Fibroblast of mammary gland (primary cell): ENCODE measurements around the gene EVI5.

Experiments used
- DNase-seq: peaks from one replicate; pipeline ENCODE4 v3.0.0-alpha.2; 2010; ENCODE audit warnings: low read depth
- H3K4me3 ChIP-seq: 2 replicates; pipeline ENCODE4 v1.5.1; 2011; ENCODE audit warnings: low read depth, mild to moderate bottlenecking, low read length, moderate library complexity; ENCODE audit not compliant: control insufficient read depth
- CTCF ChIP-seq: conservative IDR thresholded peaks from 2 replicates; pipeline ENCODE4 v1.5.1; 2011; ENCODE audit warnings: low read depth, low read length, inconsistent platforms; ENCODE audit not compliant: control insufficient read depth, insufficient read depth

Gene EVI5

DNA sequence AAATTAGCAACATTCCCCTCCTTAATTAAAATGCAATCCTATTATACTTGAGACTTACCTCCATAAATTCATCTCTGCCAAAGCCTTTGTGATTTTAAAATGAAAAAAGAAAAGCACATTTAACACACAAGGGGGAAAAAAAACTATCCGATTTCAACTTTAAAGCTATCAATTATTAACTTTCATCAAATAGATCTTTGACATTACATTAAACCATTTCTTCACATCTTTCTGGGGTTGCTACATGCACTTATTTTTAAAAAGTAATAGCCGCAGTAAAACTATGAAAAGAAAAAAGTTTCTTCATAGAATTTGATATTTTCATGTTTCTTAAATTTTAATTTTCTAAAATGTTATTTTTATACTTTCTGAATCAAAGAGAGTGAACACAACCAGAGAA lies 71.0 kb downstream of the EVI5 start:
- H3K4me3 ChIP-seq: no peak overlapping the region
- no peak for TF ChIP-seq CTCF
- DNase-seq: no peak

DNA sequence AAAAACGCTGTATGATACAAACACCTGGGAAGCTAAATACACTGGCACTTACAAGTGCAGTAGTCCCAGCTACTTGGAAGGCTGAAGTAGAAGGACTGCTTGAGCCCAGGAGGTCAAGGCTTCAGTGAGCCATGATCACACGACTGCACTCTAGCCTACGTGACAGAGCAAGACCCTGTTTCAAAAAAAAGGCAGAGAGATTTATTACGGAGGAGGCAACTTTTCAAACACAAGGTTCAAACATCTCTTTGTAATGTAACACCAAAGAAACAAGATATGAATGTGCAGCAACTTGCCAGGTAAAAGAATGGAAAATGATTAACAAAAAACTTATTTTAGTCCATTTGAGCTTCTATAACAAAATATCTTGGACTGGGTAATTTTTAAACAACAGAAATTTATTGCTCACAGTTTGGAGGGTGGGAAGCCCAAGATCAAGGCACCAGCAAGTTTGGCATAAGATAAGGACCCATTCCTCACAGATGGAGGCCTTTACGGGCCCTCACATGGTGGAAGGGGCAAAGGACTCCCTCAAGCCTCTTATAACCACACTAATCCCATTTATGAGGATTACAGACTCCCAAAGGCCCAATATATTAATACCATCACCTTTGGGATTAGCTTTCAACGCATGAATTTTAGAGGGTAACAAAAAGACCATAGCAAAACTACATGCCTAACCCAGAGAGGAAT lies 73.3 kb downstream of the EVI5 start:
- no peak for DNase-seq
- TF ChIP-seq CTCF: no peak
- no peak overlapping the region for H3K4me3 ChIP-seq

- no peak overlapping the region for H3K4me3 ChIP-seq
- DNase-seq: peak; percentile 65
- TF ChIP-seq CTCF: no peak
These were observed 75.2 kb downstream of the EVI5 start for GRCh38 chr1:92709738-92710137.

GRCh38 chr1:92708368-92708950 lies 76.4 kb downstream of the EVI5 start:
- no peak for DNase-seq
- no peak overlapping the region for H3K4me3 ChIP-seq
- no peak for TF ChIP-seq CTCF

- DNase-seq: no peak
- no peak overlapping the region for H3K4me3 ChIP-seq
- no peak for TF ChIP-seq CTCF
These were observed 77.2 kb downstream of the EVI5 start for GRCh38 chr1:92707709-92708108.

- H3K4me3 ChIP-seq: no peak overlapping the region
- TF ChIP-seq CTCF: no peak
- DNase-seq: no peak
These were observed 77.6 kb downstream of the EVI5 start for GRCh38 chr1:92707292-92707691.

GRCh38 chr1:92705446-92705845 lies 79.5 kb downstream of the EVI5 start:
- TF ChIP-seq CTCF: no peak
- H3K4me3 ChIP-seq: no peak overlapping the region
- no peak for DNase-seq
